BLaER1 (cell line): ENCODE measurements around the gene STK11IP.

Experiments used
- H3K27ac ChIP-seq: shearing (Covaris generic); formaldehyde crosslinking; 2 replicates; pipeline ENCODE4 v1.8.1; 2022
- H3K27me3 ChIP-seq: shearing (Covaris generic); formaldehyde crosslinking; 2 replicates; pipeline ENCODE4 v1.8.1; 2022
- H3K36me3 ChIP-seq: shearing (Covaris generic); formaldehyde crosslinking; 2 replicates; pipeline ENCODE4 v1.8.1; 2022
- H3K4me1 ChIP-seq: shearing (Covaris generic); formaldehyde crosslinking; 2 replicates; pipeline ENCODE4 v1.8.1; 2022
- H3K4me2 ChIP-seq: shearing (Covaris generic); formaldehyde crosslinking; 2 replicates; pipeline ENCODE4 v1.8.1; 2022
- H3K4me3 ChIP-seq: shearing (Covaris generic); formaldehyde crosslinking; 2 replicates; pipeline ENCODE4 v1.8.1; 2022
- H3K9ac ChIP-seq: shearing (Covaris generic); formaldehyde crosslinking; 2 replicates; pipeline ENCODE4 v1.8.1; 2022
- H3K9me3 ChIP-seq: shearing (Covaris generic); formaldehyde crosslinking; 2 replicates; pipeline ENCODE4 v1.8.1; 2022
- H4K20me1 ChIP-seq: shearing (Covaris generic); formaldehyde crosslinking; 2 replicates; pipeline ENCODE4 v1.8.1; 2022
- Cebpa-rat ChIP-seq: shearing (Covaris generic); IDR thresholded peaks from 2 replicates; pipeline ENCODE4 v1.8.1; 2022

The STK11IP gene

DNA sequence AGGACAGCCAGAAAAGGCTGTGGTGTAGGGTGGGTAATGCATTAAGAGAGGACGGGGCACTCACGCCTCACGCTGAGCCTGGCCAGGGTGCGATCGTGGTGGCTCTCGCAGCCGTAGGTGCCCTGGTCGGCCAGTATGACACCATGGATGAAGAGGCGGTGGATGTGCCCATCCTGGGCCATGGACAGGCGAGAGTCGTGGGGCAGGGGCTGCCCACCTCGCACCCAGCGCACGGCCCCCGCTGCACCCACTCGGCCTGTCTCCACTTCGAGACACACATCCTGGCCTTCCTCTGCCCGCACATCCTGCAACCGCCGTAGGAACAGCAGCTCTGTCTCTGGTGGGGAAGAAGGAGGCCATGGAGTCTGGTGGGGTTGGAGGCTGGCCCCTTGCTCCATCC is 41.7 kb upstream of the STK11IP start:
- Histone ChIP-seq H3K9ac (no peak overlapping the region), H3K4me2 (no peak overlapping the region), H3K4me3 (no peak overlapping the region), H3K27me3 (peaks cover 5% of the 10 kb centered on the region; the same call in 1 of the 2 replicates), H3K9me3 (no peaks in the 10 kb centered on the region), H4K20me1 (0 out of 2 replicates have a peak, but pooled peaks cover under 1% of the 10 kb centered on the region), H3K4me1 (peaks cover 21% of the 10 kb centered on the region), H3K27ac (no peak overlapping the region), H3K36me3 (peaks cover 10% of the 10 kb centered on the region; the same call in 1 of the 2 replicates)
- TF ChIP-seq Cebpa-rat: no peak

DNA sequence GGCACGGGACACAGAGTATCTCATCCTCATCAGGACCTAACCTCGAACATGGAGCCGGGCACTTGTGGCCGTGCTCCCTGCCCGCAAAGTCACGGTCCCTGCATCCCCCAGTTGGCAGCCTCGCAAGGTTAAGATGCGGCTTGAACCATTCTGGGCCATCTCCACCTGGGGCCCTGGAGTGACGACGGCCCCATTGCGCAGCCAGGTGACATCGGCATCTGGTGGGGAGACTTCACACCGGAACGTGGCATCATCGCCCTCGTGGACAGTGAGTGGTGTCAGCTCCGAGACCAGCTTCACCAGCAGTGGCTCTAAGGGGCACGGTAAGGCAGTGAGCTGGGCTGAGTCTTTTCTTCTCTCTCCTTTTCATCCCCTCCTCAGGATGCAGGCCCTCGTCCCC is 41.2 kb upstream of the STK11IP start:
- Histone ChIP-seq H3K4me3 (no peak overlapping the region), H3K27me3 (peaks cover 2% of the 10 kb centered on the region; the same call in 1 of the 2 replicates), H3K27ac (no peak overlapping the region), H3K9ac (no peak overlapping the region), H3K4me1 (peaks cover 20% of the 10 kb centered on the region), H3K9me3 (no peaks in the 10 kb centered on the region), H4K20me1 (no peaks in the 10 kb centered on the region), H3K36me3 (peaks cover 10% of the 10 kb centered on the region; the same call in 1 of the 2 replicates), H3K4me2 (no peak overlapping the region)
- TF ChIP-seq Cebpa-rat: no peak

DNA sequence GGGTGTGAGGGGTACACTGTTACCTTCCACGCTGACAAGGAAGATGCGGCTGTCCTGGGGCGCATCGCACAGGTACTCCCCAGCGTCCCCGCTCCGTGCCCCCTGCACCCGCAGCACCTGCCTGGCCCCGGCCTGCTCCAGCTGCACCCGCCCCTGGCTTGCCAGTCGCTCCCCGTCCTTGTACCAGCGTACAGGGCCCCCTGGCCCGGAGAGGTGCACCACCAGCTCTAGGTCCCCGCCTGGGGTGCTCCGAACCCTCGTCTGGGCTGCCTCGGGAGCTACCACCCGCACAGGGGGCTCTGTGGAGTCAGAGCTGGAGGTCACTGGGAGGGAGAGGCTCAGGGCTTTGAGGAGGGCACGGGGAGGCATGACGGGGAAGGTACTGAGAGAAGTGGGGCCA is 40.3 kb upstream of the STK11IP start:
- Histone ChIP-seq H3K4me2 (no peak overlapping the region), H3K27ac (no peak overlapping the region), H3K9me3 (no peaks in the 10 kb centered on the region), H3K36me3 (peaks cover 18% of the 10 kb centered on the region; the same call in 1 of the 2 replicates), H3K4me3 (no peak overlapping the region), H3K9ac (peak overlapping the region; percentile 6; the same call in 1 of the 2 replicates), H4K20me1 (no peaks in the 10 kb centered on the region; the same call in 1 of the 2 replicates), H3K27me3 (no peaks in the 10 kb centered on the region), H3K4me1 (peaks cover 13% of the 10 kb centered on the region)
- TF ChIP-seq Cebpa-rat: no peak

DNA sequence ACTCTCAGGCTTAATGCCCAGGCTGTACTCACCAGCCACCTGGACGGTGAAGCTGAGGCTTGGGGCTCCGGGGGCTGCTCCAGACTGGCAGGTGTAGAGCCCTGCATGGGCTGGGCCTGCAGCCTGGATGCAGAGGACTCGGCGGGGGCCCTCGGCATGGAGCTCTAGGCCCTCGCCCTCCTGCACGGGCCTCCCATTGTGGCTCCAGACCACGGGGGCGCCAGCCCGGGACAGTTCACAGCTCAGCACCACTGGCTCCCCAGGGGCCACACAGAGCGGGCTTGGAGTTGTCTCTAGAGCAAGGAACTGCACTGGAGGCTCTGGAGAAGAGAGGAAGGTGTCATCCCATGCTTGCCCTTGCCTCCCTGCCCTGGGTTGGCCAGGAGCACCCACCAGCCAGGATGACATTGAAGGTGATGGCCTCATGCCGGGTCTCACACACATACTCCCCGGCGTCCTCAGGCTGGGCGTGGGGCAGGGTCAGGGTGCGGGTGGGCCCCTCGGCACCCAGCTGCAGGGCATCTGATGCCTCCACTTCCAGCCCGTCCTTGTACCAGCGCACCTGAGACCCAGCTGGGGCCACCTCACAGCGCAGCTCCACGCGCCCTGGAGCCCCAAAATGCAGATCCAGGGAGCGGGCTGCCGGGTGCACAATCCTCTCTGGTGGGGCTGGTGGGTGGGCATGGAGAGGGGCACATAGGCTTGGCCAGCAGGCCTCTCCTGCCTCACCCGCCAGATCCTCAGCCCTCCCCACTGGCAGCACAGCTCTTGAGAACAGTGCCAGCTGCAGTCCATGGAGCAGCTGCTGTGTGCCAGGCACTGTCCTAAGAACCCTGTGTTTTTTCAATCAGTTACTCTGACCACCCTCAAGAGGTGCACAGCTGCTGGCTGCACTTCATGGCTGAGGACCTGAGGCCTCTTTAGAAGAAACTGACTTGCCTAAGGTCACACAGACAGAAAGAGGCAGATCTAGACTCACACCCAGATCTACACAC is 39.6 kb upstream of the STK11IP start:
- H4K20me1 ChIP-seq: no peaks in the 10 kb centered on the region; the same call in 1 of the 2 replicates
- TF ChIP-seq Cebpa-rat: no peak
- no peak overlapping the region for H3K4me3 ChIP-seq
- peaks cover 8% of the 10 kb centered on the region for H3K4me1 ChIP-seq
- H3K27ac ChIP-seq: no peak overlapping the region
- H3K27me3 ChIP-seq: no peaks in the 10 kb centered on the region
- peaks cover 26% of the 10 kb centered on the region; the same call in 1 of the 2 replicates for H3K36me3 ChIP-seq
- H3K4me2 ChIP-seq: no peak overlapping the region
- no peaks in the 10 kb centered on the region for H3K9me3 ChIP-seq
- peak overlapping the region; percentile 6; the same call in 1 of the 2 replicates for H3K9ac ChIP-seq

DNA sequence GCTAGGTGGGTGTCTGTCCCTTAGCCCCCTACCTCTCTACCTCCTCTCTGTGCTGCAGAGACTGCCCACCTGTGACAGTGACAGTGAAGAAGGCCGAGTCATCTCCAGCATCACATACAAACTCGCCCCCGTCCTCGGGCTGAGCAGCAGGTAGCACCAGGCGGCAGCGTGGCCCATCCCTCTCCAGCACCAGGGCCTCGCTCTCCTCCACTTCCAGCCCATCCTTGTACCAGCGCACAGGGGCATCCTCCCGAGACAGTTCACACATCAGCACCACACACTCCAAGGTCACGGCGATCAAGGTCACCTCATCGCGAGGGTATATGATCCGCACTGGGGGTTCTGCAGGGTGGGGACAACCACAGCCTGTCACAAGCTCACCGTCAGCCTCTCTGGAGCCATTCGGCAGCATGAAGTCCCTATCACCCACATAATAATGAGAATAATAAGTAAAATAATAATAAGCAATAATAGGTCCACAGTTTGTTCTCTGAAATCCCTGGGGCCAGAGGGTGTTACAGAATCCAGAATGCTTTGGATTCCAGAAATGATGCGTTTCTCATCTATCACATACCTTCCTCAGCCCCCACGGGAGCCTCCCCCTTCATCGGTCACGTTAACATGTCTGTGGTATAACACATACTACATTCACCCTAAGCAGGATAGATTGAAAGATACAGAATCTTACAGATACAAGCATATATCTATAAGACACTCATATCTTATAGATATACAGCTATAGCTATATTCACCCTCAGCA is 38.3 kb upstream of the STK11IP start:
- H3K9me3 ChIP-seq: no peaks in the 10 kb centered on the region
- H3K27me3 ChIP-seq: no peaks in the 10 kb centered on the region
- H3K36me3 ChIP-seq: peaks cover 38% of the 10 kb centered on the region; the same call in 1 of the 2 replicates
- no peak overlapping the region for H3K27ac ChIP-seq
- no peak for TF ChIP-seq Cebpa-rat
- peaks cover 8% of the 10 kb centered on the region for H3K4me1 ChIP-seq
- H4K20me1 ChIP-seq: no peaks in the 10 kb centered on the region; the same call in 1 of the 2 replicates
- no peak overlapping the region for H3K4me2 ChIP-seq
- H3K9ac ChIP-seq: no peak overlapping the region
- H3K4me3 ChIP-seq: no peak overlapping the region

DNA sequence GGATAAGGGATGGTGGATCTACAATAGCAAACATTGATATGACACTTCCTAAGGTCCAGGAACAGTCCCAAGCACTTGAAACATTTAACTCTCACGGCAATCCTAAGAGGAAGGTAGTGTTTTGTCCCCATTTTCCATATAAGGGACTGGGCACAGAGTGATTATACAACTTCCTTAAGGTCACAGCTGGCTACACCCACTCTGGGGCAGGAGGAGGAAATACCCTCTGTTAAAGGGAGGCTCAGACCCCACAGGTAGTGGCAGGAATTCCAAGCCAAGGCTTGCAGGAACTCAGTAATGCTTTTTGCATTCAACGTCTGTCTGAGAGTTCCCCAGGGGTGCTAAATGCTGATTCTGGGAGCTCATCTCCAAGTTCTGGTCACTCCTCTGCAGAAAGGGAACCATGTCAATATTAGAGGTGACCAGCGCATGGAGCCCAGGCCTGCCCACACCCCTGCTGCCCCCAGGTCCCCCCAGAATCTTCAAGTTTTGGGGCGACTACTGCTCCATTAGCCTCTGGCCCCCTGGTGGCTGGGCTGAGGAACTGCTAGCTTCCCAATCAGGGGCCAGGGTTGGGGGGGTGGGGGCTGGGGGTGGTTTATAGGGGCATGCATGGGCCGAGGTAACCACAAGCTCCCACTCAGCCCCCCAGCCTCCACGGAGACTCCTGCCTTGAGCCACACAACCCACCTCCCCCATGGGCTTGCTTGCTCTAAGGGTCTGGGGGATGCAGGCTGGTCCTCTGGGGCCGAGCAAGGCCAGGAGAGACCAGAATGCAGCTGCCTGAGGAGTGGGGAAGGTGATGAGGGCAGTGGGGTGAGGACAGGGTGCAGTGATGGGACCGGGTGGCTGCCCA is 37.4 kb upstream of the STK11IP start:
- Histone ChIP-seq H3K9me3 (no peaks in the 10 kb centered on the region), H3K4me2 (peak overlapping the region; percentile 37), H3K9ac (no peak overlapping the region), H3K36me3 (peaks cover 47% of the 10 kb centered on the region), H3K27ac (no peak overlapping the region), H3K4me3 (no peak overlapping the region), H4K20me1 (peaks cover 4% of the 10 kb centered on the region; the same call in 1 of the 2 replicates), H3K27me3 (no peaks in the 10 kb centered on the region), H3K4me1 (peaks cover 8% of the 10 kb centered on the region)
- no peak for TF ChIP-seq Cebpa-rat

DNA sequence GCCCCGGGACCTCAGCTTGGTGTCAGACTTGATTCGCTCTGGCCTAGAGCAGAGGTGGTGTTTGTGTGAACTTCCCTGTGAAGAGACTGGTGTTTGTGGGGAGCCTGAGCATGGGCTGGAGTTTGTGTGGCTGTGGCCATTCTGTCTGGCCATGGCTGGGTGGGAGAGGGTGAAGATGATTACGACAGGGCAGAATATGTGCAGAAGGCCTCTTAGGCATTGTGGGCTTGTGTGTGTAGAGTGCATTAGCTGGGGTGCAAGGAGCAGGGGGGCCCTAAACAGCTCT is 36.8 kb upstream of the STK11IP start:
- Histone ChIP-seq H3K27me3 (no peaks in the 10 kb centered on the region), H3K4me1 (peaks cover 8% of the 10 kb centered on the region), H3K4me2 (no peak overlapping the region), H3K4me3 (no peak overlapping the region), H3K9me3 (no peaks in the 10 kb centered on the region), H3K9ac (no peak overlapping the region), H4K20me1 (peaks cover 9% of the 10 kb centered on the region; the same call in 1 of the 2 replicates), H3K27ac (no peak overlapping the region), H3K36me3 (peaks cover 50% of the 10 kb centered on the region)
- TF ChIP-seq Cebpa-rat: no peak

DNA sequence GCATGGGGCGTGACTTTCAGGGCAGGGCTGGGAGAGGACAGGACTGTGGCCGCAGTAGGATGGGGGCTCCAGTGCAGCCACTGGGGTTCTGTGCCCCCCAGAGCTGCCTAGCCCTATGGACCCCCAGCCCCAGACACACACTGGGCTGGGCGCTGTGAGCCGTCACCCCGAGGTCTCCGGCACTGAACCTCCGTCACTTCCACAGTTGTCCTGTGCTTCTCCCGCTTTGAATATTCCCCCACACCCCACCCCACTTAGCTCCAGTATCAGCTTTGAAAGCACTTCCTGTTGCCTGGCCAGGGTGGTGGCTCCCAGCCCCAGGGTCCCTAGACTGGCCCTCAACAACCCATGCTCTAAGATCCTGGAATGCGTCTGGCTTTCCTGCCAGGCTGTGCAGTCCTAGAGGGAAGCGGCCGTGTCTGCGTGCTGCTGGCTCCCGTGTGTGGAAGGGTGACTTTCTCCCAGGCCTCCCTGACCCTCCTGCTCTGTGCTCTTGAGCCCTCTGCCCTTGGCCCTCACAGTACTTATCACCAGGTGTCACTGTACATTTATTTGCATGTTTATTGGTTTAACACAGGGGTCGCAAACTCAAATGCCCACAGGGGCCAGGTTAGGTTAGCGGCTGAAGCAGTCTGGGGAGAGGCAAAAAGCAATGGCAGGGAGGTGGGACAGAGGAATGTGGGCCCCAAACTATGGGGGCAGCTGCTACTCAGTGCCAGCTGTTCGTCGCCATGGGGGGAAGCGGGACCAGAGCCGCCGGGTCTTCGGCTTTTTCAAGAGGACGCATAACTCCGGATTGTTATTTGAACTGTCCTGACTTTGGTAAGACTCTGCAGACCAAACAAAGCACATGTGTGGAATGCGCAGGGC is 36.2 kb upstream of the STK11IP start:
- H4K20me1 ChIP-seq: peaks cover 15% of the 10 kb centered on the region
- TF ChIP-seq Cebpa-rat: no peak
- H3K4me3 ChIP-seq: no peak overlapping the region
- peaks cover 12% of the 10 kb centered on the region for H3K4me1 ChIP-seq
- H3K9ac ChIP-seq: no peak overlapping the region
- H3K27me3 ChIP-seq: no peaks in the 10 kb centered on the region
- peaks cover 50% of the 10 kb centered on the region for H3K36me3 ChIP-seq
- no peaks in the 10 kb centered on the region for H3K9me3 ChIP-seq
- no peak overlapping the region for H3K4me2 ChIP-seq
- H3K27ac ChIP-seq: no peak overlapping the region
